DOHH2 (cell line): ENCODE measurements around the gene MICAL3.

Experiments
- CTCF ChIP-seq: fragments of 200-600 bp; sonication (generic); IDR thresholded peaks from one replicate; pipeline ENCODE4 v1.5.1; 2014; ENCODE audit warnings: antibody characterized with exemption, mild to moderate bottlenecking, low read depth, low read length; ENCODE audit not compliant: poor library complexity, severe bottlenecking
- EZH2phosphoT487 ChIP-seq: fragments of 200-600 bp; sonication (generic); IDR thresholded peaks from 2 replicates; pipeline ENCODE4 v1.6.1; 2017; ENCODE audit warnings: borderline replicate concordance, mild to moderate bottlenecking, antibody characterized with exemption, low read length, moderate library complexity, mixed read lengths

GRCh38 chr22:18065256-18065655 is 40.9 kb upstream of the MICAL3 start:
- TF ChIP-seq CTCF: peak; percentile 26
- TF ChIP-seq EZH2phosphoT487: no peak
